GM21367 (cell line): ENCODE data around the gene RTN4R.

ENCODE experiments used
- ATAC-seq: cut with Tn5 transposase; IDR thresholded peaks from one replicate; pipeline ENCODE4 v1.9.1; 2021; ENCODE audit not compliant: unreplicated experiment

The RTN4R gene

DNA sequence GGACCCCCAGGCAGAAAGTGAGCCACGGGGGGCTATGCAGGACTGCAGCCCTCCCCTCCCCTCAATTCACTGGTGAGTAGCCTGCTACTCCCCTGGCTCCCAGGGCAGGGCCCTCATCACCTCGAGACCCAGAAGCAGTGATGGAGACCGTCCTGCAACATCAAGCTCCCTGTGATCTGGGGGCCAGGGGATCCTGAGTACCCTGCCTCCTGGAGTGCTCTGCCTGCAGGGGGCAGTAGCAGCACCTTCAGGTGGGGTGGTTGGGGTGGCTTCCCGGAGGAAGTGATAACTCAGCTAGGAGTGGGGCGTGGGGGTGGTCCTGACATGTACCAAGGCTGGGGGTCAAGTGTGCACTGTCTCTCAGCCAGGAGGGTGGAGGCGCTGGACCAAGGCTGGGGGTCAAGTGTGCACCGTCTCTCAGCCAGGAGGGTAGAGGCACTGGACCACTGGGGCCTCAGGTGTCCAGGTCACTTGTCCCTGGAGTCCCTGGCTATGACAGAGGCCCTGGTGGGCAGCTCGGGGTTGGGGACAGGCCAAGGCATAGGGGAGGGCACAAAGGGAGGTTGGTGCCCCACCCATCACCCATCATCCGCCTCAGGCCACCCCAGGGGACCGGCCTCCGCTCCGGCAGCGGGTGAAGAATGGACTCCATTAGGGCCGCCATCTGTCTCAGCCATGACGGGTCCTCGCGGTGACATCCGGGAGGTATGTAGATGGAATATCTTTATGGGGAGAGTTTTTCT lies 9.4 kb downstream of the RTN4R start:
- ATAC-seq, result no peak

DNA sequence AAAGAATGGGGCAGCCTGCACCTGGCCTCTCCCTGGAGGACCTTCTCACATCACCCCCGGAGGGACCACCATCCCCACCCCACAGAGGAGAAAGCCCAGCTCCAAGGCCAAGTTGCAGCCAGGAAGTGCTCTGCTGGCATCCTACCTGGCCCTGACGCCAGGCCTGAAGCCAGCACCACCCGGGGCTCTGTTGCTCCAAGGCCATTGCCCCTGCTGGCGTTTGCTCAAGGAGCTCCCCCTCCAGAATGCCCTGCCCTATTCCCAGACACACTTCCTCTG lies 10.2 kb downstream of the RTN4R start:
- no peak for ATAC-seq

DNA sequence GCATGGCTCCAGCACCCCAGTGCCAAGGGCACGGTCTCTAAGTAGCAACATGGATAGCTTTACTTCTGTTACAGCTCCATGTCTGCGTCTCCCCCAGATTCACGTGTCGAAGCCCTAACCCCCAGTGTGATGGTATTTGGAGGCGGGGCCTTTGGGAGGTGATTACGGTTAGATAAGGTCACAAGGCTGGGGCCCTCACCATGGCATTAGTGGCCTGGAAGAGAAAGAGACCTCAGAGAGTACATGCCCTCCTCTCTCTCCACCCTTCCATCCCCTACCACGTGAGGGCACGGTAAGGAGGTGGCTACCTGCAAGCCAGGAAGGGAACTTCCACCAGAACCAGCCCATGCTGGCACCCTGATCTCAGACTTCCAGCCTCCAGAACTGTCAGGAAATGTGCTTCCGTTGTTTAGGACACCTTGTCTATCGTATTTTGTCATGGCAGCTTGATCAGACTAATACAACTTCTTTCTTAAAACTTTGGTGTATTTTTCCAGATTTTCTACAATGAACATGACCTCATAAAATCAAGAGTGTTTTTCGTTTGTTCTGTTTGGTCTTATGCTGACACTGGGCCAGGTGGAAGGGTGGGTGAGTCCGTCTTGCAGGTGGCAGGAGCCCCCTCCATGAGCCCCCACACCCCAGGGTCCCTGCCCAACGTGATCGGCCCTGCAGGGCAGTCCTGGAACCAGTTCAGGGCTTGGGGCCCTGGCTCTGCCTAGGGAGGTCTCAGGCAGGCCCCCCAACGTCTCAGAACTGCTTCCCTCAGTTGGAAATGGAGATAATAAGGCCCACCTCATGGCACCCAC lies 10.7 kb downstream of the RTN4R start:
- no peak for ATAC-seq

DNA sequence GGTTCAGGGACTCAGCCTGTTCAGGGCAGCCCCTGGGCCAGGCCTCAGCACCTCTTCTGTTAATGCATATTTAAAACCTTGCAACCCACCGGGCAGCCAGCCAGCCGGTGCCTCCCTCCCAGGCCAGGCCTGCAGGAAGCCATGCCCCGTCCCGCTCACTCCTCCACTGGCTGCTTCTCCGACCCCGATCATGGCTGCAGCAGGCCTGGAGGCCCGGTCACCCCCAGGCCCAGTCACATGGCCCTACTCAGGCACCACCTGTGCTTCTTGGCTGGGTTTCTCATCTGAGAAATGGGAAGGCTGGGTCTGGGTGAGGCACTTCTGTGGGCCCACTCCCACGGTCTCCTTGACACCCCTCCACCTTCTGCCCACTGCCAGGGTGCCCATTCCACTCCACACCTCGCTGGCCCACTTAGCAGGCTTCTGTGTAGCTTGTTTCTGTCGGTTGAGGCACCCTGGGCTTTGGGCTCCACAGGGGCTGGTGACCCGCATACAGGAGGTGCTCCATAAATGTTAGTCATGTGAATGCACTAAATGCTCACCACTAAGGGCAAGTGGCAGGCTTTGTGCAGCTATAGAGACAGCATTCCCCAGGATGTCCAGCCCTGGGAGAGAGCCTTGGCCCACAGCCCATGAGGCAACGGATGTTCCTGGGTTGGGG lies 11.4 kb downstream of the RTN4R start:
- no peak for ATAC-seq

DNA sequence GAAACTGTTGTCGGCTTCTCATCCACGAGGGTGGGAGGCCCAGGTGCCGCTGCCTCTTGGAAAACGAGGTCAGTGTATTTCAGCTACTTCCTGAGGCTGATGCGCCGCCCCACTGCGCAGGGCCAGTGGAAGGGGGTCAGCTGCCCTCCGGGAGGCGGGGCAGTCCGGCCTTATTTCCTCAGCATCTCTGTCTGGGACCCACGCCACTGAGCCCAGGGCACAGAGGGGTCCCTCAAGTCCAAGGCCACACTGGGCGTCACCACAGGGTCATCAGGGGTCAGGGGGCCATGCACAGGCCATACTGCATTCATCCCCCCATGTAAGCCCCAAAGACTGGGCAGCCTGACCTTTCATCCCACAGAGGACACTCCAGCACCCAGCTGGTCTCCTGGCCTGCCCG lies 12.1 kb downstream of the RTN4R start:
- ATAC-seq, result no peak

DNA sequence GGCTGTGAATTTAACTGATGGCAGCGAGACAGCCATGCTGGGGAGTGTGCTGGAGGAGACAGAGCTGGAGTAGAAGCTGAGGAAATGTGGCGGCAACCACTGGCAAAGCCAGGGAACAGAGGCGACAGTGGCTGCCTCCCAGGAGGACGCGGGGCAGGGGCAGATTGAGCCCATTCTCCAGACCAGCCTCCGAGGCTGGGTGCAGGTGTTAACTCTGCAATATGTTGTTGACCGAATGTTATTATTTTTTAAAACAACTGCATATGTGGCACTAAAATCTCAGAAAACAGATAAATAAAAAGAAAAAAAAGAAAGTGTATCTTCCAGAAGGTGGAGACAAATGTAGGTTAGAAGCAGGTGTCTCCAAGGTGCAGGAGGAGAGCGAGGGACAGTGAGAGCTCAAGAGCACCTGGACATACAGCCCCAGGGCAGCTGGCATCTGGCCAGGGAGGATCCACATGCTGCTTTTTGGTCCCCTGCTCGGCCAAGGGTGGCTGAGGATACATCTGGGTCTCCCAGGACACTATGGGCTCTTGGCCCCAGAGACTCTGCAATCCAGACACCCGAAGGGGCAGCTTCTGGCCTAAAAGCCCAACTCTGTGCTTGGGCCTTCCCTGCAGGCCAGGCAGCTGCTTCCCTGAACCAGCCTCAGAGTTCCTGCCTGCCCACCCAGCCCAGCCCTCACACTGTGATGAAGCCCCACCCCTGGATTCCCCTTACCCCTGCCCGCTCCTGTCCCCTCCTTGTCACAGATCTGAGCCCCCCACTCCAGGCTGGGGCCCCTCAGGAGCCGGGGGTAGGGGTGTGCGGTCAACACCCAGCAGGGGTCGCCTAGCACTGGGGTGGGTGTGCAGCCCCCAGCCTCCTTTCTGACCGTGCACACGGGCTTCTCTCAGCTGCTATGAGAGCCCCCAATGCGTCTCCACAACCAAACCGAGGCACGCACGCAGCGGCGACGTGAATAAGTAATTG lies 12.9 kb downstream of the RTN4R start:
- ATAC-seq, result no peak

DNA sequence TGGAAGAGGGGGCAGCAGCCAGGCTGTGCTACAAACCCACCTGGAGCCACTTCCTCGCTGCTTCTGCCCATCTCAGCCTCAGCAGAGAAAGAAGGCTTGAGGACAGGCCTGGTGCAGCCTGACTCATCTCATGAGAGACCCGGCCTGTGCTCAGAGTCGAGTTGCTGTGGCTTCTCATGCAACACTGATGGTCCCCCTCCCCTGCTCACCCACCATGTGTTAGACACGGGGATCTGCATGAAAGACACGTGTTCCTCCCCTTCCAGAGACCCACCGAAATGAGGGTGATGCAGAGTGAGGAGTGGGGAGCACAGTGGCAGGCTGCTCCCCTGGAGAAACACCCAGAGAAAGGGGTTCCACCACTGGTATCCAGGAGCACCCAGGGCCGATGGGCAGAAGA lies 15.0 kb downstream of the RTN4R start:
- ATAC-seq, result no peak

DNA sequence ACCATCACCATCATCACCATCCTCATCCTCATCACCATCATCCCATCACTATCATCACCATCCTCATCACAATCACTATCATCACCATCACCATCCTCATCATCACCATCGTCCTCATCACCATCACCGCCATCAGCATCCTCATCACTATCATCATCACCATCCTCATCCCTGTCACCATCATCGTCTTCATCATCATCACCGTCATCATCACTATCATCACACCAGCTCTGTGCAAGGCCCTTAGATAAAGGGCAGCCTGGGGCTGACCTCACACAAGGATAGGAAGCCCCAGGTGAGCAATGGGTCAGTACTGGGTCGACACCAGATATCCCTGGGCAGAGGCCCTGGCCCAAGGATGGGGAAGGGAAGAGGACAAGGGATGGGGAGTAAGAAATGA lies 16.1 kb downstream of the RTN4R start:
- no peak for ATAC-seq

DNA sequence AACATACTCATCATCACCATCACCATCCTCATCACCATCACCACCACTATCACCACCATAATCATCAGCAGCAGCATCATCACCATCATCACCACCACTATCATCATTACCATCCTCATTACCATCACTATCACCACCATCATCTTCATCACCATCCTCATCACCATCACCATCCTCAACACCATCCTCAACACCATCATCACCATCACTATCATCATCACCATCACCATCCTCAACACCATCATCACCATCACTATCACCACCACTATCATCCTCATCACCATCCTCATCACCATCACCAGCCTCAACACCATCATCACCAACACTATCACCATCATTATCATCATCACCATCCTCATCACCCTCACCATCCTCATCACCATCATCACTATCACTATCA lies 16.6 kb downstream of the RTN4R start:
- ATAC-seq, result no peak

DNA sequence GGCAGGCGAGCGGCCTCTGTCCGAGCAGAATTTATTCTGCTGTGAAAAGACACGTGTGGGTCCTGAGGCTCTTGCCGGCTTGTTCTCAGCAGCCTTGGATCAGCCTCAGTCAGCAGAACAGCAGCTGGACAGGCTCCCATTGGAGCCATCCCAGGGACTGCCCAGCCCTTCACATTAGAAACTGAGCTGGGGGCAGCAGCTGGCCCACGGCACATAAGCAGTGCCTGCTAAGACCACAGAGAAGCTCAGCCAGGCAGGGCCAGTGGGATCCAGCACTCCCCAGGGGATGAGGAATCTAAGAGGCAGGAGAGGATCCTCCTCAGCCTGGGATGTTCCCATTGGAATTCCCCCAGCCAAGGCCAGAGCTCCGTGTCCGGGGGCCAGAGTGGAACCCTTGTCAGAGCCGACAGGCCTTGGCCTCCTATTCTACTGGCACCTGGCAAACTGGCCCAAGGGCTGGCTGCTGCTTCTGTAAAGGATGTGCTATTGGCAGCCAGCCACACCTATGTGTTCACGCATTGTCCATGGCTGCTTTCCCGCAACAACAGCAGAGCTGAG lies 18.2 kb downstream of the RTN4R start:
- ATAC-seq, result no peak

DNA sequence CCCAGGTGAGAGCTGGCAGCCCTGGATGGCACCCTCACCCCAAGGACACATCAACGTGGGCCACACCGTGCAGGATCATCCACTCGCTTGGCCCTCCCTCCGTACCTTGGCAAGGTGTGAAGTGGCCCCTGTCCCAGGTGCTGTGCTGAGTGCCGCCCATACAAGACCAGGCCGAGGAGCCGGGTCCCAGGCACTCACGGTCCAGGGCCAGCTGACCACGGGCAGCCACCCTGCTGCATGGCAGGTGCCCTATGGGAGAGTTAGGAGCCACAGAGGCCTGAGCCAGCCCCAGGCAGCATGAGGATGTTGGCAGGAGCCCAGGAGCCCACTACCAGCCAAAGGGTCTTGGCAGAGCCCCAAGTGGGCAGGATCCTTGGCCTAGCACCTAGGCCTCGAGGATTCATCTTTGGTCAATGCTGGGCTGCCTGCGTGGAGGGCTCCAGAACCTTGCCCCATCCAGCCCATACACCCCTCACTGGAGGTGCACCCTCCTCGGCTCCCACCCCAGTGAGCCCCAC lies 19.6 kb downstream of the RTN4R start:
- ATAC-seq, result no peak

DNA sequence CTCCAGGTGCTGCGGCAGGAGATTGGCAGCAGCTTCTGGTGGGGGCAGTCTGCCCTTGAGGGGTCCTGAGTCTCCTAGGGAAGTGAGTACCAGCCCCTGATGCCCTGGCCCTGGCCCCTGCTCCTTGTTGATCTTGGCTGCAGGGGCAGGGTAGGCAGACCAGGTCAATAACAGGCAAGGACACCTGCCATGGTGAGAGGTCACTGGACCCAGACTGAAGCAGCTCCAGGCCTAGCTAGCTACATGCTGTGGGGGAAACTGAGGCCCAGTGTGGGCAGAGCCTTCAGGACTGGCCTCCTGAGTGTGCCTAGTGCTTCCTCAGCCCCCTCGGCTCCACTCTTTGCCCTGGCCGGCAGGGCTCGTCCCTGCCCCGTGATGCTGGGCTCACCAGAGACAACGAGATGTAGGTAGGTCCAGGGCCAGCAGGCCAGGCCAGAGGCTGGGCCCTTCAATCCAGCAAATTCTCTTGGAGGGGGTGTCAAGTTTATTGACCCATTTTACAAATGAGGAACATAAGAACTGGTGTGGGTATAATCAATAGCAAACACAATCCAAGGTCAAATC lies 20.4 kb downstream of the RTN4R start:
- ATAC-seq, result no peak

DNA sequence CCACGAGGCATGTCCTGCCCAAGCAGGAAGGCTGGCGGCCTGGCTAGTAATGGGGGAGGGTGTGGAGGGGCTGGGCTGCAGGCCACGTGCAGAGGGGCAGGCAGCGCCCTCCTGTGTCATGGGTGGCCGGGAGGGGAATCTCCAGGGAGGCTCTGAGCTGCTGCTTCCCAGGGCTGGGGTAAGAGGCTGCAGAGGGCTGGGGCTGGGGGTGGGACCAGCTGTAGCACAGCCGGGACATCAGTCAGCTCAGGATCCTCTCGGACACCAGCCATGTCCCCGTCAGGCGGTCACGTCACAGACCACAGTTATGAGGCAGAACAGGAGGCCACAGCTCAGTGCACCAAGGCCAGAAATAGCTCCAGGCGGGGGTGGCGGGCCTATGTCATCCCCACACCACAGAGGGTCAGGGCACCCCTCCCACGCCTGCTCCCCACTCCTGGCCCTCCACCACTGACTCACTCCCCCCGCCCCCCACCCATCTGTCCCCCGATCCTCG lies 21.1 kb downstream of the RTN4R start:
- no peak for ATAC-seq

DNA sequence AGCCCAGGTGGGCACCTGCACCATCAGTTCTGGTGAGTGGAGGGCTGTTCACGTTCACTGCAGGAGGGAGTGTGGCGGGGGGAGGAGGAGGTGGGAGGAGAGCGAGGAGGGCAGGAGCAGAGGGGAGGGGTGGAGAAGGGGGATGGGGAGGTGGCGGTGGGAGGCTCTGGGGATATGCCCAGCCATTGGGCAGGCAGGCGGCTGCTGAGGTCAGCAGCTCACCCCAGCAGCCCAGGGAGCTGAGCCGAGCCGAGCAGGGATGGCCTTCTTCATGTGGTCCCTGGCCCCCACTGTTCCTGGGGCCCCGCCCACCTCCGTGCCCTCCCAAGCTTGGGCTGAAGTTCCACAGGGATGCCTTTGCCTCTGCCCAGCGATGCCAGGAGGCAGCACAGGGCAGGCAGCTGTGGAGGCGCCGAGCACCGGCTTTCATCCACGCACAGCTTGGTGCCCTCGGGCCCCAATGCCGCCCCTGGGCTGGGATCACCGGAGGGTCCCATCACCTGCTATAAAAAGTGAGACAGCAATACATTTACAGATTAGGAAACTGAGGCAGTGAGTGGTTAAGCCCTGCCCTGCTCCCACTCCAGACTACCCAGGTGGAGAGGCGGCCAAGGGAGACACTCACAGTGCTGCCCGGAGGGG lies 21.6 kb downstream of the RTN4R start:
- no peak for ATAC-seq

DNA sequence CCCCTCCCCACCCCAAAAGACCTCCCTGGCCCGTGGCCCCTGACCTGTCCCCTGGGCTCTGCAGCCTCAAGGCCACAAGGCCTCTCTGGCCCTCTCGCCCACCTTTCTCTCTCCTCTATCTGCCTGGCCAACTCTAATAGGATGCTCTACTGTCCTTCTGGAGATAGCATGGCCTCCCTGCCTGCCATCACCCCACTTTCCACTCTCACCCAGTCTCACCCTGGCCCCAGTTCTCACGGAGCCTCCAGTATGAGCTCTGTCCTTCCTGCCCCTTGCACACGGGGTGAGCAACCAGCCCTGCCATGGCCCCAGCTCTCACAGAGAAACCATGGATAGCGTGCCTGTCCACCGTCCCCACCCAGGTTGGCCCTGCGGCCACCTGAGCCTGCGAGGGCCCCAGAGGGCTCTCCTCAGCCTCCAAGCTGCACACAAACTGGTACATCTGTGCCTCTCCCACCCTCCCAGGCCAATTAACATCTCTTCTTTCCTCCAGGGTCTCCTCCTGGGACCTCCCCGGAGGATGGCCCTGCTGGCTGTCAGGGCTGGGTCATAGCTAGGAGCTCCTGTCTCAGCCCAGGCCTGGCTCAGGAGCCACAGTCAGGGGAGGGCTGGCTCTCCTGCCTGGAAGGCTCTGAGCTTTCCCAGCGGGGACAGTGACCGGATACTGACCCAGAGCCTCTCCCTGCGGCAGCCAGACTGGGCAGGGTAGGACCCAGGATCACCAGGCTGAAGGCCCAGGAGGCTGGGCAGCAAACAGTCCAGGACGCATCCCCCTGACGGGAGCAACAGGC lies 22.3 kb downstream of the RTN4R start:
- ATAC-seq, result no peak

DNA sequence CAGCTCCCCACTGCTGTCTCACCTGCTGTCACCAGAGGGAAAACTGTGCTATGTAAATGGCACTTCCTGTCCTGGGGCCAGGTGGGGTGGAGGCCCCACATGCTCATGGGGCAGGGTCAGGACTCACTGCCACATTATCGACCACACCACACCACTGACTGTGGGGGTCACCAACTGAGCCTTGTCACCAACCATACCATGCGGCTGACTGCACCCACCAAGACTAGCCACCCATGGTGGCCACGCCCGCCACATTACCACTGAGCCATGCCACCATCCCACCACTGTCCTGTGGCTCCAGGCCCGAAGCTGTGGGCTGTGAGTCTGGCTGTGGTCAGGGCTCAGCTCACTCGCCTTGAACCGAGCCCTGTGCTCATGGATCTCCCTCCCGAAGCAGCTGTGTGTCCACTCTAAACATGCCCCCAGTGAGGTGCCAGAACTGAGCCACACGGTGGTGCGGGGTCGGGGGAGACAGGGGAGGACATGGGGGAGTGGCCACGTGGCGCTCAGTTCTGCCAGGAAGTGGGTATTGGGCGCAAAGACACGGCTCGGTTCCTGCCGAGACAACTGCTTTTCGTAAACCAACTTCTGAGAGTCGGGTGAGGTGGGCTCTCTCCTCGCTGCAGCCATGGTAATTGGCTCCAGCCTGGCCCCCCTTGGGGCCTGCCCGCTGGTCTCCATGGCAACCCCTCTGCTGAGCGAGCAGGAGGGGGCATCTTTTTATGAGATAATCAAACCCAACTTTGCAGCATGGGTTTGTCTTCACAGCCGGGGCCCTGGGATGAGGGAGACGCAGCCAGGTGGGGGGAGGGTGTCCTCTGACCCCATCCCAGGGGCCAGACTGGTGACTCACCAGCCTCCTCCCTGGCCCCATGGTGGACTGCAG lies 23.2 kb downstream of the RTN4R start:
- ATAC-seq, result no peak

DNA sequence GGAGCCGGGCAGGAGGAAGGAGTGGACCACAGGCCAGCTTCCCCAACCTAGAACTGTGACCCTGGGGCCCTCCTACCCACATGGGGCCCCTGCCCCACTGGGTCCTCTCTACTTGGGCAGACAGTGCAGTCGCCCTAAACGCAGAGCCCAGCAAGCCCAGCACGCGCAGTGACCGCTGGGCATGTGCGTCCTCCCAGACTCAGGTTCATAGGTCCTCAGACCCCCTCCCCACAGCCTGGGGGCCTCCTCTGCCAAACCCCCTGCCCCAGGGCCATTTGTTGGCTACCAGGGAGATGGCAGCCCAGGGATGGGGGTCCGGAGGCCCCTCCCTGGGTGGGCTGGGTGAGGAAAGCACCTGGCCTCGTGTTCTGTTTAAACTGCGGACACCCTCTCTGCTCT lies 23.9 kb downstream of the RTN4R start:
- no peak for ATAC-seq
